Measurements from ENCODE around the gene NBAS. TPM values are rescaled to one million over a fixed set of nuclear protein-coding genes. Genes with fewer than 3 reads are reported as not detected.
"Not testable (repeated sequence)": the region's sequence is repeated elsewhere in the genome, so short reads cannot be mapped to it uniquely, and the experiment has no call there.

Gene NBAS
- total RNA-seq, 1 donor from 2014 or later: 126 TPM

DNA sequence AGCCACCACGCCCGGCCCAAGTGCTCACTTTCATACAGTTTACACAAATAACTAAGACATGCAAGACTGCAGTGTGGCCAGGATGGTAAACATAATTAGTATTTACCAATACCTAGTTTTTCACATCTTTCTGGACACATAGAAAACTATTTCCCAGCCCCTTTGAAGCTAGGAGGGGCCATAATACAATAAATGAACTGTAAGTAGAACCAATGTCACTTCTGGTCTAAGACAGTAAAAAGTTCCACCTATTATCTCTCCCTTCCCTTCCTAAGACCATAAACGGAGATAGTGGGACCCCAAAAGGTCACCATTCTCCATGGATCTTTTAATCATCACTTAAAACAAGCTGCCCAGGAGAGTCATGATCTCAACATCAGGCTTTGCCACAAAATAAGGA lies 51.0 kb downstream of the NBAS start:
- peaks cover 8 to 13% (median 12%) of the 10 kb centered on the region in 3 donors for H3K36me3 ChIP-seq (ENCODE audit: control insufficient read depth in 3 of 3, insufficient read depth in 3 of 3, low read length in 3 of 3)
- H3K27ac ChIP-seq (ENCODE audit: low read depth, low read length): no peak overlapping the region
- H3K9me3 ChIP-seq (ENCODE audit: control insufficient read depth in 3 of 3, low read length in 3 of 3): no peaks in the 10 kb centered on the region
- no peaks in the 10 kb centered on the region for H3K4me1 ChIP-seq (ENCODE audit: control insufficient read depth in 3 of 3, insufficient read depth in 3 of 3, low read length in 3 of 3)
- no peak overlapping the region for H3K4me3 ChIP-seq (ENCODE audit: low read length in 3 of 3)
- no peaks in the 10 kb centered on the region for H3K27me3 ChIP-seq (ENCODE audit: control insufficient read depth in 3 of 3, insufficient read depth in 3 of 3, low read length in 3 of 3)
- H3K9ac ChIP-seq (ENCODE audit: low read depth in 1 of 3, low read length in 3 of 3): no peak overlapping the region

DNA sequence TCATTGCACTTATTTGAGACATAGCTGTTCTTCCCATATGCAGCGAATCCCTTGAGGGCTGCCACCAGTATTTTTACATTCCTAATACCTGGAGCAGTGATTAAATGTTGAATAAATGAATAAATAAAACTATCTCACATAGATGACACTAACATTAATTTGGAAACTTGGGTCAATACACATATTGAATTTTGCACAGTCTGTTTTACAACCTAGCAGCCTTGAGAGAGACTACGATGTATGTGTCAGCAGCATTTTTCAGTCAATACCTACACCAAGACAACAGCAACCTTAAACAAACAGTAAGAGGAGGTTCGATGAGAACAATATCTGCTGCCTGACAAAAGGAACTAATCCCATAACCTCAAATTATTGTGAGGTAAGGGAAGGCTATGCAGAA lies 53.4 kb downstream of the NBAS start:
- Histone ChIP-seq H3K36me3 (ENCODE audit: control insufficient read depth in 3 of 3, insufficient read depth in 3 of 3, low read length in 3 of 3) (peaks cover 8 to 23% (median 16%) of the 10 kb centered on the region in 3 donors), H3K9me3 (ENCODE audit: control insufficient read depth in 3 of 3, low read length in 3 of 3) (no peaks in the 10 kb centered on the region), H3K27me3 (ENCODE audit: control insufficient read depth in 3 of 3, insufficient read depth in 3 of 3, low read length in 3 of 3) (no peaks in the 10 kb centered on the region), H3K27ac (ENCODE audit: low read depth, low read length) (no peak overlapping the region), H3K4me1 (ENCODE audit: control insufficient read depth in 3 of 3, insufficient read depth in 3 of 3, low read length in 3 of 3) (no peaks in the 10 kb centered on the region), H3K4me3 (ENCODE audit: low read length in 3 of 3) (no peak overlapping the region), H3K9ac (ENCODE audit: low read depth in 1 of 3, low read length in 3 of 3) (no peak overlapping the region)

DNA sequence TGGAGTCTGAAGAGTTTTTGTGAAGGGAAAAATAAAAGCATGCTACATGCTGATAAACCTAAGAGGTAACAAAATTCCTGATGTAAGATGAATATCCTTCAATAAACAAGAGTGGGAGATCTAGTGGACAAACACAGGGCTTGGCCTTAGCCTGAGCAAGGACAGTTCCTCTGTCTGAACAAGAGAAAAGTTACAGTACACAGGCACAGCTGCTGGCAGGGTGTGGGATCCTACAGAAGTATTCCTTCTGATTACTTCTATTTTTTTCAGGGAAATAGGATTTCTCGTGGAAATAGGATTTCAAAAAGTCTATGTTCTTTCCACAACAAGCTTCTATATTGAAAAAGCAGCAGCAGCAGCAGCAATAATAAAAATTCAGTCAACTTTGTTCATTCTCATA lies 54.1 kb downstream of the NBAS start:
- no peak overlapping the region for H3K9ac ChIP-seq (ENCODE audit: low read depth in 1 of 3, low read length in 3 of 3)
- H3K4me3 ChIP-seq (ENCODE audit: low read length in 3 of 3): no peak overlapping the region
- H3K9me3 ChIP-seq (ENCODE audit: control insufficient read depth in 3 of 3, low read length in 3 of 3): no peaks in the 10 kb centered on the region
- no peaks in the 10 kb centered on the region for H3K27me3 ChIP-seq (ENCODE audit: control insufficient read depth in 3 of 3, insufficient read depth in 3 of 3, low read length in 3 of 3)
- no peak overlapping the region for H3K27ac ChIP-seq (ENCODE audit: low read depth, low read length)
- H3K4me1 ChIP-seq (ENCODE audit: control insufficient read depth in 3 of 3, insufficient read depth in 3 of 3, low read length in 3 of 3): no peaks in the 10 kb centered on the region
- H3K36me3 ChIP-seq (ENCODE audit: control insufficient read depth in 3 of 3, insufficient read depth in 3 of 3, low read length in 3 of 3): peaks cover 3 to 24% (median 15%) of the 10 kb centered on the region in 3 donors

DNA sequence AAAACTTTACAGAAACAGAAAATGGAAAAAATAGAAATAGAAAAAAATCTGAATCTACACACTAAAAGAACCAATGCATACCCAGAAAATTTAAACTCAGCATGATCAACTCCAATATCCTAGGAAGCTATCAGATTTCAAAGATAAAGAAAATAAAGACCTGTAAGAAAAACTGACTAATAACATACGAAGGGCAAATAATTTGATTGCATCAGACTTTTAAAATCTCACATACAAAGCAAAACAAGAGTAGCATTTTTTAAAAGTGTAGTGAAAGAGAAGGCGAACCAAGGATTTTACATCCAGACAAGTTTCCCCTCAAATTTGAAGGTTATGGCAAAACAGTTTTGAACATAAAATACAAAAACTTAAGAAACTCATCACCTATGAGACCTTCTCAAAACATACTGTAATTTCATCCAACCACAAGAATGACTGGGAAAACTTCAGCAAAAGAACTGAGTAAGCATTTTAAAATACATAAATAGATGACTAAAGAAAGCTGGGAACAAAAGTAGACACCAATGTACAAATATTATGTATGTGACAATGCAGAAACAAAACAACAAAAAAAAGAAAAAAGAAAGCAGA lies 54.8 kb downstream of the NBAS start:
- Histone ChIP-seq H3K27me3 (ENCODE audit: control insufficient read depth in 3 of 3, insufficient read depth in 3 of 3, low read length in 3 of 3) (no peaks in the 10 kb centered on the region), H3K9me3 (ENCODE audit: control insufficient read depth in 3 of 3, low read length in 3 of 3) (no peaks in the 10 kb centered on the region), H3K36me3 (ENCODE audit: control insufficient read depth in 3 of 3, insufficient read depth in 3 of 3, low read length in 3 of 3) (peaks cover 3 to 24% (median 15%) of the 10 kb centered on the region in 3 donors)

DNA sequence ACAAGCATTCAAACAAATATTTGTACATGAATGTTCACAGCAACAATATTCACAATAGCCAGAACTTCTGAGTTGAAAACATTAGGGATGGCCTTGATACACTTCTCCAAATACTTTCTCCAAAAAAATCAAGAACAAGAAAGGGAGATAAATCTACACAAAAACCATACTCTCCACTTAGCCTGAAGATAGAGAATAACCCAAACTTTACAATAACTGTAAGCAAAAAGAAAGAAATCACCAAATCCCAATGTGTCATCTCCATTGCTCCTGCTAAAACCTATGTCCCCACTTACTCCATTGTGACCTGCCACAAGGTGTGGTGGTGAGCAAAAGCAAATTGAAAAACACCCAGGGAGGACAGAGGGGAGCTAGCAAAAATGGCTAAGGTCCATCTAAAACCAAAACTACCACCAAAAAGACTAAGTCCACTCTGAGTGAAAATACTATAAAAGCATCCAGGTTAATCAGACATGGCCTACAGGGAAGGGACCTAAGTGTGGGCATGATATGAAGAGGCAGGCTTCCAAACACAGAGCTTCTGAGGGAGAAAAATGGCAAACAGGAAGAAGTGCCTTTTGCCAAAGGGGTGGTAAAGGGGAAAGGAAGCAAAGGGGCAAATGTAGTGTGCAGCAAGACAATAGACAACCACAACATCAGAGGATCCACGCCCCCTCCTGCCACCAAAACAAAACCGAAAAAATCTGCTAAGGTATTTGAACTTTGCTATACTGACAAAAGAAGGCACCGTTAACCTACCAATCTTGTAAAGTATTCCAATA lies 56.1 kb downstream of the NBAS start:
- H3K27me3 ChIP-seq (ENCODE audit: control insufficient read depth in 3 of 3, insufficient read depth in 3 of 3, low read length in 3 of 3): no peaks in the 10 kb centered on the region
- no peaks in the 10 kb centered on the region for H3K4me1 ChIP-seq (ENCODE audit: control insufficient read depth in 3 of 3, insufficient read depth in 3 of 3, low read length in 3 of 3)
- H3K9ac ChIP-seq (ENCODE audit: low read depth in 1 of 3, low read length in 3 of 3): no peak overlapping the region
- H3K36me3 ChIP-seq (ENCODE audit: control insufficient read depth in 3 of 3, insufficient read depth in 3 of 3, low read length in 3 of 3): peaks cover 0 to 19% (median 9%) of the 10 kb centered on the region in 3 donors
- no peaks in the 10 kb centered on the region for H3K9me3 ChIP-seq (ENCODE audit: control insufficient read depth in 3 of 3, low read length in 3 of 3)
- no peak overlapping the region for H3K27ac ChIP-seq (ENCODE audit: low read depth, low read length)
- H3K4me3 ChIP-seq (ENCODE audit: low read length in 3 of 3): no peak overlapping the region

More for the DNA sequence above, 54.8 kb downstream of the NBAS start:
- Histone ChIP-seq H3K4me3 (ENCODE audit: low read length in 3 of 3) (no peak overlapping the region), H3K9ac (ENCODE audit: low read depth in 1 of 3, low read length in 3 of 3) (no peak overlapping the region), H3K4me1 (ENCODE audit: control insufficient read depth in 3 of 3, insufficient read depth in 3 of 3, low read length in 3 of 3) (no peaks in the 10 kb centered on the region), H3K27ac (ENCODE audit: low read depth, low read length) (no peak overlapping the region)

DNA sequence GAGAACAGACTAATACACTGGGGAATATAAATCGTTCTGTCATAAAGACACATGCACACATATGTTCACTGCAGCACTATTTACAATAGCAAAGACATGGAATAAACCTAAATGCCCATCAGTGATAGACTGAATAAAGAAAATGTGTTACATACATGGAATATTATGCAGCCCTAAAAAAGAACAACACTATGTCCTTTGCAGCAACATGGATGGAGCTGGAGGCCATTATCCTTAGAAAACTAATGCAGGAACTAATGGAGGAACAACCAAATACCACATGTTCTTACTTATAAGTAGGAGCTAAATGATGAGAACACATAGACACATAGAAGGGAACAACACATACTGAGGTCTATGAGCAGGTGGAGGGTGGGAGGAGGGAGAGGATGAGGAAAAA lies 61.9 kb downstream of the NBAS start:
- not testable (repeated sequence) for H3K27me3 ChIP-seq (ENCODE audit: control insufficient read depth in 3 of 3, insufficient read depth in 3 of 3, low read length in 3 of 3); H3K9me3 ChIP-seq (ENCODE audit: control insufficient read depth in 3 of 3, low read length in 3 of 3); H3K9ac ChIP-seq (ENCODE audit: low read depth in 1 of 3, low read length in 3 of 3); H3K4me1 ChIP-seq (ENCODE audit: control insufficient read depth in 3 of 3, insufficient read depth in 3 of 3, low read length in 3 of 3); H3K27ac ChIP-seq (ENCODE audit: low read depth, low read length); H3K4me3 ChIP-seq (ENCODE audit: low read length in 3 of 3)
- peaks cover 0 to 18% (median 11%) of the 10 kb centered on the region in 3 donors for H3K36me3 ChIP-seq (ENCODE audit: control insufficient read depth in 3 of 3, insufficient read depth in 3 of 3, low read length in 3 of 3)

DNA sequence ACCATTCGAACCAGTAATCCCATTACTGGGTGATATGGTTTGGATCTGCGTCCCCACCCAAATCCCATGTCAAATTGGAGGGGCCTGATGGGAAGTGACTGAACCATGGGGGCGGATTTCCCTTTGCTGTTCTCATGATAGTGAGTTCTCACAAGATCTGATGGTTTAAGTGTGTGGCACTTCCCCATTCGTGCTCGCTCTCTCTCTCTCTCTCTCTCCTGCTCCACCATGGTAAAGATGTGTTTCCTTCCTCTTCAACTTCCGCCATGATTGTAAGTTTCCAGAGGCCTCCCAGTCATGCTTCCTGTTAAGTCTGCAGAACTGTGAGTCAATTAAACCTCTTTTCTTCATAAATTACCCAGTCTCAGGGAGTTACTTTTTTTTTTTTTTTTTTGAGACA lies 62.6 kb downstream of the NBAS start:
- Histone ChIP-seq H3K27ac (ENCODE audit: low read depth, low read length) (no peak overlapping the region), H3K27me3 (ENCODE audit: control insufficient read depth in 3 of 3, insufficient read depth in 3 of 3, low read length in 3 of 3) (no peaks in the 10 kb centered on the region), H3K9ac (ENCODE audit: low read depth in 1 of 3, low read length in 3 of 3) (no peak overlapping the region), H3K9me3 (ENCODE audit: control insufficient read depth in 3 of 3, low read length in 3 of 3) (no peaks in the 10 kb centered on the region), H3K4me1 (ENCODE audit: control insufficient read depth in 3 of 3, insufficient read depth in 3 of 3, low read length in 3 of 3) (peaks cover 0 to 2% (median 0%) of the 10 kb centered on the region in 3 donors), H3K36me3 (ENCODE audit: control insufficient read depth in 3 of 3, insufficient read depth in 3 of 3, low read length in 3 of 3) (peaks cover 0 to 12% (median 11%) of the 10 kb centered on the region in 3 donors), H3K4me3 (ENCODE audit: low read length in 3 of 3) (no peak overlapping the region)

DNA sequence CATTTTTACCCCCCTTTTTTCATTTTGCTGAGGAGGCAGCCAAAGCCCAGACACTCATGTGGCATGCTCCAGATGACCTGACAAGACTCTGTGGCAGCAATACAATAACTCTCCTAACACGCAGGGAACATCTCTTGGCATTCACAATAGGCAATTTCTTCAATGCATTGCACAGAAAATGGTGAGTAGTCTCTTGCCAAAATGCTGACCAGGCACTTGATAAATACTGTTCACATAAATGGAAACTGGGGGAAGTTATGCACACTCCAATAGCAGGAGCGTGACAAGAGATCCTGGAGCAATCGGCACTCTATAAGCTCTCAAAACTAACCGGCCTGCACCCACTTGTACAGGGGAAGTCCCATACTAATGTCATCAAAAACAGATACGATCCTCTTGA lies 66.3 kb downstream of the NBAS start:
- Histone ChIP-seq H3K4me1 (ENCODE audit: control insufficient read depth in 3 of 3, insufficient read depth in 3 of 3, low read length in 3 of 3) (peaks cover 0 to 2% (median 0%) of the 10 kb centered on the region in 3 donors), H3K9me3 (ENCODE audit: control insufficient read depth in 3 of 3, low read length in 3 of 3) (no peaks in the 10 kb centered on the region), H3K4me3 (ENCODE audit: low read length in 3 of 3) (no peak overlapping the region), H3K27ac (ENCODE audit: low read depth, low read length) (no peak overlapping the region), H3K27me3 (ENCODE audit: control insufficient read depth in 3 of 3, insufficient read depth in 3 of 3, low read length in 3 of 3) (no peaks in the 10 kb centered on the region), H3K9ac (ENCODE audit: low read depth in 1 of 3, low read length in 3 of 3) (no peak overlapping the region), H3K36me3 (ENCODE audit: control insufficient read depth in 3 of 3, insufficient read depth in 3 of 3, low read length in 3 of 3) (peaks cover 0 to 4% (median 4%) of the 10 kb centered on the region in 3 donors)

DNA sequence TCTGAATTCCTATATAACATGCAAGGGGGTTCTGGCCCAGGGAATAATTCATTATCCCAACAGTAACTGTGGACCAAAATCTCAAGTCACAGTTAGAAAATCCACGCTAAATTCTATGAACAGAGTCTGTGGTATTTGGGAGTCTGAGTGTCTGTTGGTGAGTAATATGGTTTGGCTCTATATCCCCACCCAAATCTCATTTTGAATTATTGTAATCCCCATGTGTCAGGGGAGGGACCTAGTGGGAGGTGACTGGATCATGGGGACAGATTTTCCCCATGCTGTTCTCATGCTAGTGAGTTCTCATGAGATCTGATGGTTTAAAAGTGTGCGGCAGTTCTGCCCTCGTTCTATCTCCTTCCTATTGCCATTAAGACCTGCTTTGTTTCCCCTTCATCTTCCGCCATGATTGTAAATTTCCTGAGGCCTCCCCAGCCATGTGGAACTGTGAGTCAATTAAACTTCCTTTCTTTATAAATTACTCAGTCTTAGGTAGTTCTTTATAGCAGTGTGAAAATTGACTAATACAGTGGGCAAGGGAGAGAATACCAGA lies 68.3 kb downstream of the NBAS start:
- Histone ChIP-seq H3K4me1 (ENCODE audit: control insufficient read depth in 3 of 3, insufficient read depth in 3 of 3, low read length in 3 of 3) (peaks cover 0 to 2% (median 0%) of the 10 kb centered on the region in 3 donors), H3K36me3 (ENCODE audit: control insufficient read depth in 3 of 3, insufficient read depth in 3 of 3, low read length in 3 of 3) (peaks cover 0 to 2% (median 0%) of the 10 kb centered on the region in 3 donors), H3K27ac (ENCODE audit: low read depth, low read length) (no peak overlapping the region), H3K27me3 (ENCODE audit: control insufficient read depth in 3 of 3, insufficient read depth in 3 of 3, low read length in 3 of 3) (no peaks in the 10 kb centered on the region), H3K9ac (ENCODE audit: low read depth in 1 of 3, low read length in 3 of 3) (no peak overlapping the region), H3K4me3 (ENCODE audit: low read length in 3 of 3) (no peak overlapping the region), H3K9me3 (ENCODE audit: control insufficient read depth in 3 of 3, low read length in 3 of 3) (no peaks in the 10 kb centered on the region)

DNA sequence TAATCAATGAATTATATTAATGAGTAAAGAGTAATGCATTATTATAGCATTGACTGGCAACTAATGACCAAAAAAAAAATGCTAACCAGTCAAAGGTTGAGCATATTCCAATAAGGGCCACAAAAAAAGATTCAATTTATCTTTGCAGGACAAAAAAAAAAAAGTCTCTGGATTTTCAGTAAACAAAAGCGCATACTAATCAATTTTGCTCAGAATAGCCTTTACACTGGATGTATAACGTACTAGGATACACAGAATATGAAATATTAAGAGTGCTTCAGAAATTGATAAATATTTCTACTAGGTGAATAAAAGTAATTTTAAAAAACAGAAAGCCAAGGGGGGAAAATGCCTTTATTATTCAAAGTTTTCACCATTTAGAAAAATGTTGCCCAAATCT lies 74.4 kb downstream of the NBAS start:
- Histone ChIP-seq H3K9ac (ENCODE audit: low read depth in 1 of 3, low read length in 3 of 3) (no peak overlapping the region), H3K4me3 (ENCODE audit: low read length in 3 of 3) (no peak overlapping the region), H3K9me3 (ENCODE audit: control insufficient read depth in 3 of 3, low read length in 3 of 3) (no peaks in the 10 kb centered on the region), H3K27me3 (ENCODE audit: control insufficient read depth in 3 of 3, insufficient read depth in 3 of 3, low read length in 3 of 3) (no peaks in the 10 kb centered on the region), H3K27ac (ENCODE audit: low read depth, low read length) (no peak overlapping the region), H3K4me1 (ENCODE audit: control insufficient read depth in 3 of 3, insufficient read depth in 3 of 3, low read length in 3 of 3) (no peaks in the 10 kb centered on the region), H3K36me3 (ENCODE audit: control insufficient read depth in 3 of 3, insufficient read depth in 3 of 3, low read length in 3 of 3) (peaks cover 4 to 20% (median 14%) of the 10 kb centered on the region in 3 donors)

Data from skeletal muscle tissue (tissue), 4 donors.